ENCODE data around the gene NMRAL1.

- no peak for TF ChIP-seq MAX (IDR thresholded peaks at IDR 0.05; ENCODE audit: low read depth)
- no peak for TF ChIP-seq EZH2phosphoT487 (IDR thresholded peaks at IDR 0.05; ENCODE audit: borderline replicate concordance, low read depth)
Observed at GRCh38 chr16:4419402-4419959, 54.9 kb downstream of the NMRAL1 start.
